ENCODE results near the gene OTOS. TPM values are rescaled to one million over a fixed set of nuclear protein-coding genes. Genes with fewer than 3 reads are reported as not detected.

OTOS gene
- total RNA-seq, 6 experiments from 2014 or later: not detected

DNA sequence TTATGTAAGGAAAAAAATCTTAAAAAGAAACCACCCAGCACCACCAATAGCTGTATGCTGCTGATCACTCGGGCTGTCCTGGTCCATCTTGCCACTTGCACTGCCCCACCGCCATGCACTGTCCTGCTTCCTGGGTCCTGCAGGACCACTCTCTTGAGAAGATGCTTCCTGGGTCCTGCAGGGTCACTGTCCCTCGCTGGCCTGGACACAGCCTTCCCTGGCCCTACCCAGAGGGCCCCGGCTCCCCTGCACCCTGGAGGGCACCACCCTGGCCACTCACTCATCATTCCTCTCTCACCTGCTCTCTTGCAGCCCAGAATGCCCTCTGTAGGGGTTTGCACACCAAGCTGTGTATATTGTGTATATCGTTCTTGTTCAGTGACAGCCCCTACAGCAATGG is 2.4 kb upstream of the OTOS start:
- no peak for ATAC-seq
- no peak for TF ChIP-seq CTCF (IDR thresholded peaks at IDR 0.05)
- TF ChIP-seq POLR2A (IDR thresholded peaks at IDR 0.05): no peak
- intact Hi-C loops (cut with DNase I): loop anchor here (2.0 to 5.0 kb wide), 2 partner anchors 84 to 86 kb away; no protein-coding TSS in a partner anchor
- 64% methylated on average over 2 of the region's 5 CpGs for WGBS (ENCODE audit: insufficient coverage, low coverage, low lambda C conversion rate, missing lambda C conversion rate)
- Histone ChIP-seq H3K4me3 (no peak overlapping the region), H3K9me3 (no peaks in the 10 kb centered on the region), H3K4me1 (no peaks in the 10 kb centered on the region), H3K27ac (no peak overlapping the region), H3K36me3 (no peaks in the 10 kb centered on the region), H3K27me3 (no peaks in the 10 kb centered on the region)
- DNase-seq: peak in 1 of 3 donors; percentile 36

DNA sequence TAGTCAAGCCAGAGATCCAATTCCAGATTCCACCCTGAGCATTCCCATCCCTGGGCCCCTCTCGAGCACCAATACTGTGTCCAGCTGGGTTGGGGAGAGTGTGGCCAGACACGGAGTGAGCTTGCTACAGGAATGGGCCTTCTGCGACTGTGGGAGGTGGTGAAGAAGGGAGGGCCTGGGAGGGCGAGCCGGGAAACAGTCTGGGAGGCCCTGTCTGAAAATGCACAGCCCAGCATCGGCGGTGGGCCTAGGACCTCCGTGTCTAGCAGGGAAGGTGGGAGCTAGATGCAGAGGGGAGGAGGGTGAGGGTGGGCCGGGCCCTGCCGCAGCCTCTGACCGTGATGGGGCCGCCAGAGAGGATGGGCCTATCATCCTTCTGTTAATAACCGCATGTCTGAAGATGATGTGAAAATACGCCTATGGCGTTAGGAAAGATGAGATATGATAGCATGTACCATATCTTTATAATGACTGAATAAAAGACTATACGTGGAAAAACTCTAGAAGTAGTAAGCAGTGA is 1.9 kb upstream of the OTOS start:
- no peaks in the 10 kb centered on the region for H3K4me1 ChIP-seq
- H3K9me3 ChIP-seq: no peaks in the 10 kb centered on the region
- 76% methylated on average over 14 of the region's 16 CpGs for WGBS (ENCODE audit: insufficient coverage, low coverage, low lambda C conversion rate, missing lambda C conversion rate)
- no peaks in the 10 kb centered on the region for H3K27me3 ChIP-seq
- TF ChIP-seq POLR2A (IDR thresholded peaks at IDR 0.05) (no peak), CTCF (IDR thresholded peaks at IDR 0.05) (no peak)
- intact Hi-C loops (cut with DNase I): loop anchor here (2.0 to 5.0 kb wide), 2 partner anchors 84 to 85 kb away; no protein-coding TSS in a partner anchor
- ATAC-seq: no peak
- DNase-seq: peak in 1 of 3 donors; percentile 32
- H3K27ac ChIP-seq: no peak overlapping the region
- no peak overlapping the region for H3K4me3 ChIP-seq
- H3K36me3 ChIP-seq: no peaks in the 10 kb centered on the region

DNA sequence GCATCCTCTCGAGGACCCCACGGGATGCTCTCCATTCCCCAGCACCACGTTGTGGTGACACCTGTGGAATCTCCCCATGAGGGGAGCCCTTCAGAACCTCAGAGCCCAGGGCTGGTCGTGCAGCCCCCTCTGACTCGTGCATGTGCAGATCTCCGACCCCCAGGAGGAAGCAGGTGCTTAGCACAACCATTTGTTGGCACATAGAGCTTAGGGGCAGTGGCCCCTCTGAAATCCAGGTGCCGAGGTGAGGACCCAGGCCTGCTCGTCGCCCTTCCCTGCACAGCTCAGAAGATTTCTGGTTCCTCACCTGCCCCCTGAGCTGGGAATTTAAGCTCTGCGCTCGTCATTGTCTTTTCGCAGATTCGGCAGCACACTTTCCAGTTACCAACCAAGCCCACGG is 1.3 kb upstream of the OTOS start:
- Histone ChIP-seq H3K4me3 (no peak overlapping the region), H3K4me1 (no peaks in the 10 kb centered on the region), H3K9me3 (no peaks in the 10 kb centered on the region), H3K36me3 (no peaks in the 10 kb centered on the region), H3K27me3 (no peaks in the 10 kb centered on the region), H3K27ac (no peak overlapping the region)
- peak in 1 of 3 donors; percentile 21 for DNase-seq
- no peak for ATAC-seq
- TF ChIP-seq POLR2A (IDR thresholded peaks at IDR 0.05) (no peak), CTCF (IDR thresholded peaks at IDR 0.05) (no peak)
- 87% methylated on average over 5 of the region's 14 CpGs for WGBS (ENCODE audit: insufficient coverage, low coverage, low lambda C conversion rate, missing lambda C conversion rate)
- intact Hi-C loops (cut with DNase I): loop anchor here (2.0 to 5.0 kb wide), 2 partner anchors 83 to 84 kb away; no protein-coding TSS in a partner anchor

- Histone ChIP-seq H3K4me1 (no peaks in the 10 kb centered on the region), H3K9me3 (no peaks in the 10 kb centered on the region), H3K4me3 (no peak overlapping the region), H3K27me3 (no peaks in the 10 kb centered on the region), H3K36me3 (no peaks in the 10 kb centered on the region), H3K27ac (no peak overlapping the region)
- intact Hi-C loops (cut with DNase I): loop anchor here in 1 of 2 donors (5.0 kb wide), 1 partner anchor 84 kb away; no protein-coding TSS in a partner anchor
- DNase-seq (peak in 2 of 3 donors; percentile 25 to 29), ATAC-seq (no peak)
- TF ChIP-seq POLR2A (IDR thresholded peaks at IDR 0.05) (no peak), CTCF (IDR thresholded peaks at IDR 0.05) (no peak)
- 77% methylated on average over 4 of the region's 11 CpGs for WGBS (ENCODE audit: insufficient coverage, low coverage, low lambda C conversion rate, missing lambda C conversion rate)
Observed at GRCh38 chr2:240140920-240141319, 462 bp upstream of the OTOS start.
